ENCODE results near the gene KRTAP2-1.

GRCh38 chr17:41071606-41072360, 24.7 kb upstream of the KRTAP2-1 start:
- TF ChIP-seq POLR2AphosphoS5 (IDR thresholded peaks at IDR 0.05) (no peak), POLR2A (IDR thresholded peaks at IDR 0.05) (no peak), CTCF (IDR thresholded peaks at IDR 0.05) (no peak)

All from gastroesophageal sphincter (tissue), 3 donors.